GM19467 (cell line): Measurements from ENCODE around the gene WDR5.

Experiments used
- ATAC-seq: cut with Tn5 transposase; IDR thresholded peaks from one replicate; pipeline ENCODE4 v1.9.1; 2021; ENCODE audit warnings: mild to moderate bottlenecking, moderate library complexity; ENCODE audit not compliant: unreplicated experiment

WDR5 gene

GRCh38 chr9:134172198-134173126 is 36.6 kb downstream of the WDR5 start:
- no peak for ATAC-seq

DNA sequence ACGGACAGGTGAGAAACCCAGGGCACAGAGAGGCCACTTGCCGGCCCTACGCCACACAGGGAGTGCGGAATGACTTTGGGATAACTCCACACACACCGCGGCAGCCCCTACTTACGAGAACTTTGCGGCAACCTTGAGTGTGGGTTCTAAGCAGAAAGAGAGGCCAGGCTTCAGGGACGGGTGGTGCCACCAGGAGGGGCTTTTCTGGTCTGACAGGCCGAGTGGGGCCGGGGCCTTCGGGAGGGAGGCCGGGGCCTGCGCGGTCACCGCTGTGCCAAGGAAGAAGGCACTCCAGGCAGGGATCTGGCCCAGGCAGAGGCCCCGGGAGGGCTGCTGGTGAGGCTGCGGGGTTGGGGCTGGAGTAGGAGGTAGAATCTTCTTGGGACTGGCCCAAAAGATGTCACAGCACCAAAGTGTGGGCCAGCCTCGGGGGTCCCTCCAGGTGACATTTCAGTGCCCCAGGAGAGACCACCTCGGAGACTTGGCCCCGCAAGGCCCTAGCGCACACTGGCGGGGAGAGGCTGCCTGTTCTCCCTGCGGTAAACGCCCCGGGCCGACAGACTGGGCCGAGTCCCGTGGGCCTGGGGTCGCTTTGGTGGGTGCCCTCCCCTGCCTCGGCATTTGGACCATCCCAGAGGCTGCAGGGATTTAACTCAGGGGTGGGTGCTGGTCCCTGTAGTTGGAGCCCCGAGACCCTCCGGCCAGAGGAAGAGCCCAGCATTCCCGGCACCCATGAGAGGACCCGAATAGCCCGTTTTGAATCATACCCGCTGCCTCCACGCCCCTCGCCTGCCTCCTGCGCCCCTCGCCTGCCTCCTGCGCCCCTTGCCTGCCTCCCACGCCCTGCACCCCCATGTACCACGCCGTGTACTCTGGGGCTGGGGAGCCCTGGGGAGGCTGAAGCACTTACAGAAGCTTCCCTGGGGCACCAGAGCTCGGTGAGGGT is 37.5 kb downstream of the WDR5 start:
- ATAC-seq, result no peak

DNA sequence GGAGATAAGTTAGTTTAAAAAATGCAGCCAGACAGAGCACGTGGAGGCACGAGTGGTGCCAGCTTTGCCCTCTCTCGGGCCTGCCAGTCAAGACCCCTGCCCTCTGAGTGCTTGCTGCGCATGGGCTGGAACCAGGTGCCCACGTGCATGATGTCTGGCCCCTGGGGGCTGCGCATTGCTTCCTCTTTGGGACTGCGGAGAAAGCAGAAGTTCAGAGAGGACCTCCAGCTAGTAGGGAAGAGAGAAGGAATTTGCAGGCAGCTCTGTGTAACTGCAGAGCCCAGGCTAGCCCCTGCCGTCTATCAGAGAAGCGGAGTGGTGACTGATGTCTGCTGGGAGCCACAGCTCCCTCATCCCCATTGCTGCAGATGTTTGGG is 38.2 kb downstream of the WDR5 start:
- ATAC-seq, result no peak

DNA sequence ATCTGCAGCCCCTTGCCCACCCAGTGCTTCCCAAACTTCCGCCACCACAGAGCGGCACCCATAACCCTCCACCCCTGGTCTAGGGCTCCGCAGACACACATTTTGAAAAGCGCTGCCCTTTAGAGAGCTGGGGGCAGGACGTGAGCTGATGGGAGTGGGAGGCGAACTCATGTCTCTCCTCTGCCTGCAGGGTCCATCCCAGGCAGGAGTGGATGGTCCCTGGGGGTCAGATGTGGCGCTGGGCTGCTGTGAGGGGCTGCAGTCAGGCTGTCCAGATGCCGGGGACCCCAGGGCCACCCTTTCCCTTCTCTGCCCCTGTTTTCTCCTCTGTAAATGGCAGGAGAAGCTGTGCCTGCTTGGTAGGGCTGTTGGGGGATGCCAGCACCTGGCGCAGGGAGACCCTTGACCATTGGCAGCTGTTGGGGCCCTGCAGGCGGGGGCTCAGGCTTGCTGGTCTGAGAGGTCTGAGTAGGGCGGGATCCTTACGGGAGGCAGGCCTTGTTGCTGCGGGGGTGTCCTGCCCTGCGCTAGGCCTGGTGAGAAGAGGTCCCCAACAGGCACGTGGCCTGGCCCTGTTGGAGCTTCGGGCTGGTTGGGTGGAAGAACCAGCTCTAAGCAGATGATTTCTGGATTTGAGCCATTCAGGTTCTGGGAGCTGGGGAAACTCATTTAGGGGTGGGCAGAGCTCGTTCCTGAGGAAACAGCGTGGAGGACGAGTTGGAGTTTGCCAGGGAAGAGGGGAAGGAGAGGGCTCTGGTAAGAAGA is 38.8 kb downstream of the WDR5 start:
- no peak for ATAC-seq

DNA sequence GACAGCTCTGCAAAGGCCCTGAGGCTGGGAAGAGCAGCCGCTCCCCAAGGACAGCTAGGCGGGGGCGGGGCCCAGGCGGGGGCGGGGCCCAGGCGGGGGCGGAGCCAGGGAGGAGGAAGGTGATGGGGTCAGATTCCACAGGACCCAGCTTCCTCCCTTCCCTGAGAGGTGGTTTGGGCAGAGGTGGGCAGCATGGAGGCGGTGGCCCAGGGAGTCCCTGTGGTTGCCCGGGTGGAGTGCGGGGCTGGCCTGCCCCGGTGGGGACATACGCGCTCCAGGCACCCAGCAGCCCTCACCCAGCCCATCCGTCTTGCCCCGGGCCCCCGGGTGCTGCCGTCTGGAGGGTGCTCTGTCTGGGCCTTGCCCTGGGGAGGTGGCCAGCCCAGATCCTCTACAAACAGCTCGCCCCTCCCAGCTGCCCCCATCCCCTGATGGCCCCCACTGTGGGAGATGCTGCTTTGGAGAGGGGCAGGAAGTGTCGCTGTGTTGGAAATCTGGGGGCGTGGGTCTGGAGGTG is 39.5 kb downstream of the WDR5 start:
- no peak for ATAC-seq

DNA sequence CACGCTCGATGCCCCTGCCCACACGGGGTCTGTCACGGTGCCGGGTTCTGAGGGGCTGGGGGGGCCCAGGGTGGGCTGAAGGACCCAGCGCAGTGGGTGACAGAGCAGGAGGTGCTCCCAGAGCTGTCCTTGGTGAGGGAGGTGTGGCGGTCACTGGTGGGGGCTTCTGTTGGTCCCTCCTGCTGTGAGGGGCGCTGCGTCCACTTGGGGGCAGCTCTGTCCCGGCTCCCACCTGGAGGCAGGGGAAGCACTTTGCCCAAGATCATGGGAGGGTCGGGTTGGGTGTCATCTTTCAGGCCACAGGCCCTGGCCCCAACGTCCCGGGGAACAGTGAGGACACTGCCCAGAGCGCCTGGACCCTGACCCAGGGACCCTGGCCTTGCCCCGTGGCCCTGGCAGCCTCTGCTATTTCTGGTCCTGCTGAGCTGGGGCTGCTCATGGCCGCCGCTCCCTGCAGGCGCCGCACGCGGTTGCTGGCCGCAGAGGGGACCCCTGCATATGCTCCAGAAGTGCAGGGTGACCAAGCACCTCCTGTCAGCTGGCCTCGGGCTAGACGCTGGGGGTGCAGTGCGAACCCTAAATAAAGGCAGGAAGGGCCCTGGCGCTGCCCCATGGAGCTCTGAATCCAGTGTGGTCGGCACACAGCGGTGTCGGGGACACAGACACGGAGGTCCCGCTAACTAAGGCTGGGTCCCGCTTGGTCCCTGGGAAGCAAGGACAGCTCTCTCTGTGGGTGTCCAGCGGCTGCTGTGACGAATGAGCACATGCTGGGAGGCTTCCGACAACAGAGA is 40.1 kb downstream of the WDR5 start:
- ATAC-seq, result no peak

- ATAC-seq, result no peak
Observed at GRCh38 chr9:134176599-134176968, 40.7 kb downstream of the WDR5 start.

GRCh38 chr9:134177186-134177585 is 41.3 kb downstream of the WDR5 start:
- no peak for ATAC-seq

GRCh38 chr9:134177624-134178393 is 41.9 kb downstream of the WDR5 start:
- ATAC-seq, result no peak

GRCh38 chr9:134178394-134178767 is 42.5 kb downstream of the WDR5 start:
- no peak for ATAC-seq

- ATAC-seq, result no peak
Observed at GRCh38 chr9:134178768-134179551, 43.1 kb downstream of the WDR5 start.

DNA sequence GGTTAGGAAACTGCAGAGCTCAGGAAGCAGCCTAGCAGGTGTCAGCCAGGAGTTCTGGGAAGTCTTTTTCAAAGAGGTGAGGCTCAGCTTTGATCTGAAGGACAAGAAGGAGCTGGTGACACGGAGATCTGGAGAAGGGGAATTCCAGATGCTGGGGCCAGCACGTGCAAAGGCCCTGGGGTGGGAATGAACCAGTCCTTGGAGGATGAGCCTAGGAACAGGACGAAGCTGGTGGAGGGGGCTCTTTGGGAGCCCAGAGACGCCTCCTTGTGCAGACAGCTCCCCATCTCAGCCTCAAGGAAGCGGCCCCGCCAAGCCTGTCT is 43.7 kb downstream of the WDR5 start:
- no peak for ATAC-seq

DNA sequence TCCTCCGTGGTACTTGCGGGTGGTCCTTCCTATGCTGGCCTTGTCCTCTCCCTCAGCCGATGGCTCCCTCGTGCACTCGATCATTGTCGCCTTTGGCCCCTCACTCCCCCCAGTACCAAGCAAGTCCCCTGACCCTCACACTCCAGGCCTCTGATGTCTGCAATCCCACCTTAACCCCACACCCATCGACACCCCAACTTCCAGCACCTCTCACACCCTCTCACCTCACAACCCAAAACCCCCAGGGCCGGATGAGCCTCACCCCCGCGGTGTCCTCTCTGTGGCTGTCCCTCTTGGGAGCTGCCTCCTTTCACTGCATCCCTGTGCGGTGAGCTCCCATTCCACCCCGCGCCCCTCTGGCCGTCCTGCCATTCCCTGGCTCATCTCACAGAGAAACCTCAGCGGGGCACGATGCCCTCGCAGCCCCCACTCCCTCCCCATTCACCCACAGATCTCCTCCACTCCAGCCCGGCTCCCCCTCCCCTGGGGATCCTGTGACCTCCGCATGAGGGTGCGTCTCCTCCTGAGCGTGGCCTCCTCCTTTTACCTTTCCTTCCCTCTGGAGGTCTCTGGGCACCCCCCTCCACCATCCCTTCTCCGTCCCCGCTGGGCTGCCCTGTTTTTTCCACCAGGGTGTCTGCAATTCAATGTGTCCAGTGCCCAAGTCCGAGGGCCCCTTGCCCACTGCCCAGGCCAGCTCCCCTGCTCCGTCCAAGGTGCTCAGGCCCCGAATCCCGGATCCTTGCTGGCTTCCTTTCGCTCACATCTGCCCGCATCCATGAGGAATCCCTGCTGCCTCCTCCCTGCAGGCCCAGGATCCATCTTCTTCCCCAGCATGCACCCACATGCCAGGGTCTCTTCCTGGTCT is 44.3 kb downstream of the WDR5 start:
- ATAC-seq, result no peak

DNA sequence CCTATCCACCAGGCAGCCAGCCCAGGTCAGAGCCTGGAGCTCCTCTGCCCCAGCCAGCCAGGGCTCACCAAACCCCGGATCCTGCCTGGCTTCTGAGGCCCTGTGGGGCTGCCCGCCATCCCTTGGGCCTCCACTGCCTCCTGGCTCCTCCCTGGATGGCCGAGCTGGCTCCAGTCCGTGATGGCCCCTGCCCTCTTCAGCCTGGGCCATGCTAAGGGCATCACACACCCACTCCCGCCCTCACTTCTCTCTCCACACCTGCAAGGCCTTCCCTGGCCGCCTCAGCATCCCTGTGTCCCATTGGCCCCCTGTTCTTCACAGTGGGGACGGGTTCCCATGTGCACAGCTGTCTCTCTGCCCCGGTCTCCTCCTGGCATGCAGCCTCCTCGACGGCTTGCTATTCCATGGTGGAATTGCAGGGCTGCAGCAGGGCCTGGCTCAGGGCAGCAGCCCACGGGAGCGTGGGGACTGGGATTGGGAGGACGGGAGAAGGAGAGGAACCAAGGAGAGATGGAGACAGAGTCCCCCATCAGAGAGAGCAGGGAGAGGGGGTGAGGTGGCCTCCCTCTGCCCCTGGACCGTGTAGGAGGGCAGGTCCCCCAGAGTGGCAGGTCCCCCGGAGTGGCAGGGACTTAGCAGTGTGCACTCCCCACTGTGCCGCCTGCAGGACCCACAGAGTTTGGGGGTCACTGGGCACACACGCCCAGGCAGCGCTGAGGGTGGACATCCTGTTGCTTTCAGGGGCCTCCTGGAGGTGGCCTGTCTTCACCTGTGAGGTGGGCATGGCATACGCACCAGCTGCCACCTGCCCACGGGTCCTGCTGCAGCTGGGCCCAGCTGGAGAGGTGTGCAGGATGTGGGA is 45.1 kb downstream of the WDR5 start:
- ATAC-seq, result no peak

DNA sequence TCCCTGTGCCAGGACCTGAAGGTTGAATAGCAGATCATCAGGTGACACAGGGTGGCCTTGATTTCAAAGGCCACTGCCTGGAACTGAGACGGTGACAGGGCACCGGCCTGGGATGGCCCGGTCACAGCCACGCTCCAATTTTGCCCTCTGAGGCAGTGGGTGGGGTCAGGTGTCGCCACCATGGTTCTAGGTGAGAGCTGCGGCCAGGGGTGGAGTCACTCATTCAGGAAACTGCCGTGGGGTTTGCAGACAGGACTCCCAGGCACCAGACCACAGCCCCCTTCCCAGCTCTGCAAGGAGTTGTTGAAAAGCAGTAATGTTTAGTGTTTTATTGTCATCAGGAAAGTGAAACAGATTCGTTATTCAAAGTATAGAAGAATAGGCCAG is 45.8 kb downstream of the WDR5 start:
- ATAC-seq, result no peak

DNA sequence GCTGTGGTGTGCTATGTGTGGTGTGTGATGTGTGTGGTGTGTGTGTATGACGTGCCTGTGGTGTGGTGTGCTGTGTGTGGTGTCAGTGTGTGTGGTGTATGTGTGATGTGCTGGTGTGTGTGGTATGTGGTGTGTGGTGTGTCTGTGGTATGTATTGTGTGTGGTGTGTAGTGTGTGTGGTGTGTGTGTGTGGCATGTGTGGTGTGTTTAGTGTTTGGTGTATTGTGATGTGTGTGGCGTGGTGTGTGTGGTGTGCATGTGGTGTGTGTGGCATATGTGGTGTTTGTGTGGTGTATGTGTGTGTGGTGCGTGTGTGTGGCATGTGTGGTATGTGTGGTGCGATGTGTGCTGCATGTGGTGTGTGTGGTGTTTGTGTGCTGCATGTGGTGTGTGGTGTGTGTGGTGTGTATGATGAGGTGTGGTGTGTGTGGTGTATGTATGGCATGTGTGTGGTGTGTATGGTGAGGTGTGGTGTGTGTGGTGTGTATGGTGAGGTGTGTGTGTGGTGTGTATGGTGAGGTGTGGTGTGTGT is 46.7 kb downstream of the WDR5 start:
- no peak for ATAC-seq
